NCI-H187 treated with DMSO at 0.1 percent for 48 hours (cell line): ENCODE data around the gene GGA3.
"Not testable (repeated sequence)": the region's sequence is repeated elsewhere in the genome, so short reads cannot be mapped to it uniquely, and the experiment has no call there.

Experiments used
- DNase-seq: peaks from one replicate; lab custom pipeline; 2025; lab: John Stamatoyannopoulos, UW

GGA3 gene

DNA sequence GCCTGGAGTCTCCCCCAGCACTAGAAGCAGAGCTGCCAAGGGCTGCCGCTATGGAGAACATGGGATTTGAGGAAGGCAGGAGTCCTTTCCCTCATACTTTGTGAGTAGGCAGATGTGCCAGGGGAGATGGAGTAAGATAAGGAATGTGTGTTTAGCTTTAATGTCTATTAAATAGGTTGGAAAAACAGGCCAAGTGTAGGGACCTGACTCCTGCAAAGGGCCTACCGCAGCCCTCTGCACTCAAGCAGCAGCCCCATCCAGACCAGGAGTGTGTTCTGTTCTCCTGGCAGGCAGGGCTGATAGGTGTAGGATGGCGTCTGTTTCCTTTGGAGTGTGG, 11.4 kb upstream of the GGA3 start:
- DNase-seq, result no peak

DNA sequence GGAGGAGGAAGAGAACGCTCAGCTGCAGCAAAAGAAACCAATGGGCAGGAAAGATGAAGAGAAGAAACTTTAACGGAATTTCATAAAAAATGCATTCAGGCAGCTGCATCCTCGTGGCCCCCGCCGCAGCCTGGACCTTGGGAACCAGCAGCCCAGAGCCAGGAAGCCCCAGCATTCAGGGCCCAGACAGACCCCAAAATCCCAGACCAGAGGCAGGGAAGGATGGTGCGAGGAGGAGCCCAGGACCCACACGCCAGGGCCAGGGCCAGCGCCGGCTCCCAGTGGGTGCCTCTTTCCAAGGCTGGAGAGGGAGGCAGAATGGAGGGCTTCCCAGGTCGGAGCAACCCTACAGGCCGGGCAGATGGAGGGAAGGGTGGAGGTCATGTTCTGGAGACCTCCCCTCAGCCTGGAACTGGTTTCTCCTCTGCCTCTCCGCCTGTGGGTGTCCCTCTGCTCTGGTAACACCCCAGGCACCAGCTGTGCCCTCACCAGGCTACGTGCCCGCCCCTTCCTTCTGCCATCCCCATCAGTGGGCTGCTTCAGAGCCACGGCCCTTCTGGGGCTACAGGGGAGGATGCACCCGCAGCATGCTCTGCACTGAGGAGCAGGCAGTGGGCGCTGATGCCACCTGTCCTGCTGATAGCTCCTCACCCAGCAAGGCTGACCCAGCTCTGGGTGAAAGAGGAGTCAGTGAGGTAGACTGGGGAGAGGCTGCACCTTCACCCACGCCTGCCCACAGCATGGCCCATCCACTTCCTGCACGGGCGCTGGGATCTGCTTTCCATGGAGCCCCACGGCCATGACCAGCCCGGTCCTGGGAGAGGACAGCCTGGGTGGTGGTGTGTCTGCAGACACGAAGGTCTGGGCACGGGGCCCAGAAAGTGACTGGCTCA, 10.8 kb upstream of the GGA3 start:
- no peak for DNase-seq

DNA sequence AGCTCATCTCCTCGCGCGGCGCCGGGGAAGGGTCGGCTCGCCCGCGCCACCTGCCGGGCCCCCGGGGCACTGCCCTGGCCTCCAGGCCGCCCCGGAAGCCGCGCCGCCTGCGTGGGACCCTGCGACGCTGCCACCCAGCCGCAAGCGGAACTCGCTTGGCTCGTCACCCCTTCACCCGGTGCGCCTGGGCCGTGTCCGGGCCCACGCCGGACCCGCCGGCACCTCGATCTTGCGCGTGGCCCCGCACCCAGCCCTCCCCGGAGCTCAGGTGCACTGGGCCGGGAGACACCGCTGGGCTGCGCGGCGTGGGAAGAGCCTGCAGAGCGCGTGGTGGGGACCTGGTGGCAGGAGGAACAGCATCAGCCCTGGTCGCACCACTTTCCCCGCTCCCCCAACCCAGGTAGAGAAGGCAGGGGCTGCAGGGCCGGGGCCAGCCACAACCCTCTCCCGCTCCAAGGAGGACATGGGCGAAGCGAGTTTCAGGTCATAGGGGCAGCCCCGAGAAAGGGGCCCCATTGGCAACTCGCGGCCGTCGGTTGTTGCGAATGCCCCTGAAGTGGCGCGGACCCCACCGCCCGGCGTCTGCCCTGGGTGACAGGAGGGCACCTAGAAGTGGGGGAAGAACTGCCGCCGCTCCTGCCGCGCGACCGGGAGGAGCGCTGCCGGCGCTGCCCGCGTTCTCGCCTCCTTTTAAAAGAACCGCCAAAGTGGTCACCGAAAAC, 10.0 kb upstream of the GGA3 start:
- no peak for DNase-seq

DNA sequence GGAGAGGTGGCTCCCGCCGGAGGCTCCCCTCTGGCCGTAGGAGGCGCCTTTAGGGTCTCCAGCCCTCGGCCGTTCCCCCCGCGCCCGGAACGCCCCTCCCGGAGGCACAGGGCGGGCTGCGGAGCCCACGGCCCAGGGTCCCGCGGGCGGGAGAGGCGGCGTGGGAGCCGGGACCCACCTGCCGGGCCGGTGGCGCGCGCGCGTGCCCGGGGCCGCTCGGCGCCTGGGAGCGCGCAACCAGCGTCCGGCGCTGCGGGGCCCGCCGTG, 9.5 kb upstream of the GGA3 start, which contains the start of gene MIF4GD:
TSS of gene MIF4GD (minus strand) at position 266 of the 267 bp plus-strand sequence. CDS start 1,036 bp downstream, outside the sequence.
- no peak for DNase-seq

DNA sequence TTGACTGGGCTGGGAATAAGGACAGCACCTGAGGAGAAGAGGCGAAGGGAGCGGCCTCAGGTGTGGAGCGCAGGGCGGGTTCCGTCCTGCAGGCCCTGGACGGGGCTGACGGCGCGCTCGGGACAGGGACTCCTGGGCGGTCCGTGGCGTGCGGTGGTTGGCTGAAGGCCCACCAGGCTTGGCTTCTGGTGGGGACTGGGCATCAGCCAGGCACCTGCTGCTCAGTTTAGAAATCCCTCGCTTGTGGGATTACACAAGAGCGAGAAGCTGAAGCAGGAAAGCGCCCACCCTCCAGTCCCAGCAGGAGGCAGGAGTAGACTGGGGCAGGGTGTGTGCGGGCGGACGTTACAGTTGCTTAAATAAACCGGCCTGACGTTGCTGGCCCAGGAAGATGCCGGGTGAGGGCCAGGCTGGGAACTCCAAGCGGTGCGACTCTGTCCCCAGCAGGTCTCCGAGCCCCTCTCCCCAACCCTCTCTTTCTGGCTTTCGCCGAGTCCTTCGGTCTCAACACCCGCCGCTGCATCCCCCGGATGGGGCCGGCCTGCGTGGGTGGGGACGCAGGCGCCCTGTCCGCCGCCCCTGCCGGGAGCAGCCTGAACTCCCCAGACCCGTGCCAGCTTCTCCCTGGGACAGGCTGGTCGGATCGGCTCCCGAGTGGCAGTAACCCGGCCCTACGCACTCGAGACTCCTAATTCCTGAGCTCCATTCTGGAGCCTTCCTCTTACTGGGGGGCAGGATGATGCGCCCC, 9.0 kb upstream of the GGA3 start:
- no peak for DNase-seq

DNA sequence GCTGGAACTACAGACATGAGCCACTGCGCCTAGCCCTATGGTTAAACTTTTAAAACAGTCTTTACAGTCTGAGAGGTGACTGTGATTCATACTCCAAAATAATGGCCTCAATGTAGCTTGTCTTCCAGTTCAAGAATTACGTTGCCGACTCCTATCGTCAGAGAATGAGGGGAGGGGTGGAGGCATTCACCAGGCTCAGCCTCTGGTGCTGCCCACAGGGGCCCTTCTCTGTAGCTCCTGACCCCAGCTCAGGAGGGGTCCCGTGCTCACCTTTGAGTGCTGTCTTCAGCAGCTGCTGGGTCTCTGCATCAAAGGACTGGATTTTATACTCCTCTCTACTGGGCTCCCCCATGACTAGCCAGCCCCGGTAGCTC, 8.4 kb upstream of the GGA3 start:
- DNase-seq, result no peak

DNA sequence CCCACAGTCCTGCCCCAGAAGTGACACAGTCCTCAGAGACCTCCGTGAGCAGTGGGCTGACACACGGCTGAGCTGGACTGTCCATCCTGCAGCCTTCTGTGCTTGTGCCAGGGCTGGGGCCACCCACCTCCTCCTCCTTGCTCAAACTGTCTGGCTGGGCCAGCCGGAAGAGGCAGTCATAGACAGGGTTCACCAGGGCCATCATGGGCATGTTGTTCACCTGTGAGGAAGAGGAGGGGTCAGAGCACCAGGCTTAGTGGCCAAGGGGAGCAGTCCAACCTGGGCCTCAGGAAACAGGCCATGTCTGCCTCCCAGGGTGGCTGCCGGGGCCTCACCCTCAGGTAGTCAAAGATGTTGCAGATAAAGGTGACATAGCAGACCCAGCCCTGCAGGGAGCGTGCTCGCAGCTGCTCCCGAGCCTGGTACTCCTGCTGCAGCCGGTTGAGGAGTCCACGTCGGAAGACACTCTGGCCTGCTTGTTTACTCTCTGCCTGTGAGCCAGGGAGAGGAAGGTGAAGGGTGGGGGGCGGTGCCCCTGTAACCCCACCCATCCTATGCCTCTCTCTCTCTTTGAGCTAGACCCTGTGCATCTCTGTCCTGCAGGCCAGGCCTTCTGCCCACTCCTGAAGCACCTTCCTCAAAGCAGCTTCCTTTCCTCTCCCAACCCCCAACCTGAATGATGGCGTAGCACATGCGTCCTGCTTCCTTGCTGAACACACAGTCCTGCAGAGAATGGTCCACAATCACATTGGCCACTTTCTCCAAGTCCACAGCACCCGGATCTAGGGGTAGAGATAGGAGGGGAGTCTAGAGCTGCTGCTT, 6.2 kb upstream of the GGA3 start:
- DNase-seq, result no peak

DNA sequence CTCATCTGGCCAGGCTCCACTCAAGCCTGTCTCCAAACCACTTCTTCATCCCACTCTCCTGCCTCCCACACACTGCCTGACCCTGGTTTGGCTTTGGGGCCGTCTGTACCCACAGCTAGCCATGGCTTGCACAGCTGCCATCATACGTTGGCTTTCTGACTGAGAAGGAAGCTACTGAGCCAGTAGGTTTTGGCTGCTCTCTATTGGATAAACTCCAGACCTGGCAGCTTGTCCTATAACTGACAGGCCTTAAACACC, 5.7 kb upstream of the GGA3 start:
- DNase-seq, result no peak

DNA sequence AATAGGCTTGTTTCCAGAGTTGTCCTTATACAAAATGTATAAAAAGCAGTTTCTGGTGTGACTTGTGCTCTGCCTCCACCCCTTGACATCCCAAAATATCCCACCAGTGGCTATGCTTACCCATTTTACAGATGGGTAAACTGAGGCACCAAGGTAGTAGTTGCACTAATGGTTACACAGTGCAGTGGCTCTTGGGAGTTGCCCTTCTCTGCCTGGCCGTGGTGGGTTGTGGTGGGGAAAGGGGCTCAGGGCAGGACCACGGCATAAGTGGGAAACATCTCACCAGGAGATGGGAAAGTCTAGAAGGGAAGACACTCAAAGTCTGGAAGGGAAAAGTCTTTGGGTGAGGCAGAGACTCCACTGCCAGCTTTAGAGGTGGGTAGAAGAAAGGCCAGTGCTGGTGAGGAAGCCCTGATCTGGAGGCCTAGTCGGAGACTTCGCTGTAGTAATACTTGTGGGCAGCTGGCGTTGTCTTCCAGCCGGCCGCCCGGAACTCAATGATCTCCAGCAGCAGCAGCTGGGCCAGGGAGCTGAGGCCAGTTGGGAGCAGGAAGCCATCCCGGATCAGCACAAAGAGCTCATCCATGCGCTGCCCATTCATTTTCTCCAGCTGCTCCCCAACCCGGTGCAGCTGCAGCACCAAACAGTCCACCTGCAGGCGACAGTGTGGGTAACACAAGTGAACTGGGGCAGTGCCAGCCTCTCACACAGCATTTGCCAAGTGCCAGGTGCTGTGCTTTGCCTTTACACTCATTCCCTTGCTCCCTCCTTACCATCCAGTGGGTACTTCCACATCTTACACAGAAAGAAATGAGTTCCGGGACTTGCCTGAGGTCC, 5.1 kb upstream of the GGA3 start:
- no peak for DNase-seq

DNA sequence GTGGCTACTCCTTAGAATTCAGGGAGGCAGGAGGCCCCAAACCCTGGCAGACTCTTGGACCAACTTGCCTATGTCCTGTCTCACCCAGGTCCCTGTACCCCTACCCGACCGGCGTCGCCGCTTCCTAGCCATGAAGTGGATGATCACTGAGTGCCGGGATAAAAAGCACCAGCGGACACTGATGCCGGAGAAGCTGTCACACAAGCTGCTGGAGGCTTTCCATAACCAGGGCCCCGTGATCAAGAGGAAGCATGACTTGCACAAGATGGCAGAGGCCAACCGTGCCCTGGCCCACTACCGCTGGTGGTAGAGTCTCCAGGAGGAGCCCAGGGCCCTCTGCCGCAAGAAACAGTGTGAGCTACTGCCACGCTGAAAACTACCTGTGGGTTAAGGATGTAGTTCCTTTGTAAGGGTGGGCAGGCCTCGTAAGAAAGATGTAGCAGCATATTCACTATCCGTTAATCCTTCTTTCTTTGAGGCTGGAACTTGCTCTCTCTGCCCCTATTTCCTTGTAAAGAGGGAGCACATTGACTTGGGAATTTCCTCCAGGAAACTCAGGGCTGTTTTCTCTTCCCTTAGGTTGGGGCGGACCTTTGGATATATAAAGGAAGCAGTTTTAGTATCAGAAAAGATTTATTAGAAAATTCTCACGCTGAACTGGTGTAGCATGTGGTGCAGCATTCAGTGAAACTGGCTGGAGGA, 4.4 kb upstream of the GGA3 start:
- no peak for DNase-seq

DNA sequence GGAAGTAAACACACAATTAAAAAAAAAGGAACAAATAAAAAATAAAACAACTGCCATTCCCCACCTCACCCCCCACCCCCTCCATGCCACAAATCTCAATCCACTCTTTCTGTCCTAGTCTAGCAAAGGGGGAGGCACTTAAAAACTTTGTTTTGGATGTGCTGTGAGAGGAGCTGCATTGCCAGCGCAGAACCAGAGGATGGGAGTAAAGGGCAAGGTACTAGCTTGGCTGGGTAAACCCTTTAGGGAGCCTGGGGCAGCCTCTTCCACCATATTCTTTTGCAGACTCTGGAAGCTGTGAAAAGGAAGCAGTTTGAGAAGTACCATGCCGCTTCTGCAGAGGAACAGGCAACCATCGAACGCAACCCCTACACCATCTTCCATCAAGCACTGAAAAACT, 1.6 kb upstream of the GGA3 start:
- DNase-seq, result no peak

DNA sequence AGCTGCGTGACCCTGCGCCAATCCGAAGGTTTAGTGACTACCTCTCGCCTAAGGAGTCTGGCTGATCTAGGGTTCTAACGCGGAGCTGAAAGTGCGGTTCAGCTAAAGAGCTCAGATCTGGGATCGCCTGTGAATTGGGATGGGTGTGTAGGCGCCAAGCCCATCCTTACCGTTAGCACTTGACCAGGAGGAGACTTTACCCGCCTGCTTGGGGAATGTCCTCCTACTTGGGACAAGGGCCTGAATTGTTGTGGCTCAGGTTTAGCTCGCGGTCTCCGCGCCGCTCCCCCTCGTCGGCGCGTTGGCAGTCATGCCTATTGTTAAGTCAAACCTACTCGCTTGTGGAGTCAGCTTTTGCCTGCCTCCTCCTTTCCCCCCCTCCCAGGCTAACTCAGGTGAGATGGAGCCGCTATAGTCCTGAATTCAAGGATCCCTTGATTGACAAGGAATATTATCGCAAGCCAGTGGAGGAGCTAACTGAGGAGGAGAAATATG, 753 bp upstream of the GGA3 start:
- no peak for DNase-seq

DNA sequence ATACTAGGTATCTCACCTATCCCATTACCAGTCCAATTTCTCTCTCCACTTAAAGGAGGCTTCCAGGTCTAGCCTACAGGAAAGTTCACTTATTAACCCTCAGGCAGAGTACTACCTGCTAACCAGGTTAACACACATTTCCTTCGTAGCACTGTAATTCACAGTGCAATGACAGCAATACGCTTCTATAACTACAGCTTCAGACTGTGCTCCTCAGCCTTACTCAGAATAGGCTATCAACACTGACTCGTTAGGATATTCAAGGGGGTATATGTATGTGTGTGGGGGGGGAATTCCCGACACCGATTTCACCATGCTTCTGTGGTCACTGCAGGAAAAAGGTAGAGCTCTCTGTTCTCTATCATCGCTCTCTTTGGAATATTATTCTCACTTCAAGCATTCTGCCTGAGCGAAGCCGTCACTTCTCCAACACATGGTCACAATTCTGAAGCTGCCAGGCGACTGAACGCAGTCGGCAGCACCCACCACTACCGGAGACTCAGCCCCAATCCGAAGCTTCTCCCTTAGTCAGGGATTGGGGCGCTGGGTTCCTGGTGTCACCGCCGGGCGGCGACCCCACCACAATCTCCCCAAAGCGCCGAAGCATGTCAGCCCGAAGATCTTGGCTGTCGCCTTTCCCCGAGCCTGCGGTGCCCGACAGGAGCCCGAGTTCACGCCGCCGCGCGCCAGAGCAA, 618 bp downstream of the GGA3 start:
- DNase-seq, result no peak

DNA sequence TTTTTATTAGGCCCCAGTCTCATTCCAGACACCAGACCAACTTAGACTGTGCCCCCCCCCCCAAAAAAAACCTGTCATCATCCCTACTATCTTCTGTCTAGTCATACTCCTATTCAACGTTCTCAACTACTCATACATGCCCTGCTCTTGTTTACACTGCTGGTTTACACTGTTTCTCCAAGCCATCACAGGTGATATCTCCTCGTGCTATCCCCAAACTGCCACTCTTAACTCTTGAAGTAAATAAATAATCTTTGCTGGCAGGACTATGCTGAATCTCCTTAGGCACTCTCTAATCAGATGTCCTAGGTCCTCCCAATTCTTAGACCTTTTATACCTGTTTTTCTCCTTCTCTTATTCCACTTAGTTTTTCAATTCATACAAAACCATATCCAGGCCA, 4.2 kb downstream of the GGA3 start:
- DNase-seq, result not testable (repeated sequence)

DNA sequence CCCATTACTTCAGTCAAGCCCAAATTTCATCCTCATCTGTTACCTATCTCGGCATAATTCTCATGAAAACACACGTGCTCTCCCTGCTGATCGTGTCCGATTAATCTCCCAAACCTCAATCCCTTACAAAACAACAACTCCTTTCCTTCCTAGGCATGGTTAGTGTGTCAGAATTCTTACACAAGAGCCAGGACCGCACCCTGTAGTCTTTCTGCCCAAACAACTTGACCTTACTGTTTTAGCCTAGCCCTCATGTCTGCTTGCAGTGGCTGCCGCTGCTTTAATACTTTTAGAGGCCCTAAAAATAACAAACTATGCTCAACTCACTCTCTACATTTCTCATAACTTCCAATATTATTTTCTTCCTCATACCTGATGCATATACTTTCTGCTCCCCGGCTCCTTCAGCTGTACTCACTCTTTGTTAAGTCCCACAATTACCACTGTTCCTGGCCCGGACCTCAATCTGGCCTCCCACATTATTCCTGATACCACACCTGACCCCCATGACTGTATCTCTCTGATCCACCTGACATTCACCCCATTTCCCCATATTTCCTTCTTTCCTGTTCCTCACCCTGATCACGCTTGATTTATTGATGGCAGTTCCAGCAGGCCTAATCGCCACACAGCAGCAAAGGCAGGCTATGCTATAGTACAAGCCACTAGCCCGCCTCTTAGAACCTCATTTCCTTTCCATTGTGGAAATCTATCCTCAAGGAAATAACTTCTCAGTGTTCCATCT, 5.3 kb downstream of the GGA3 start:
- not testable (repeated sequence) for DNase-seq

DNA sequence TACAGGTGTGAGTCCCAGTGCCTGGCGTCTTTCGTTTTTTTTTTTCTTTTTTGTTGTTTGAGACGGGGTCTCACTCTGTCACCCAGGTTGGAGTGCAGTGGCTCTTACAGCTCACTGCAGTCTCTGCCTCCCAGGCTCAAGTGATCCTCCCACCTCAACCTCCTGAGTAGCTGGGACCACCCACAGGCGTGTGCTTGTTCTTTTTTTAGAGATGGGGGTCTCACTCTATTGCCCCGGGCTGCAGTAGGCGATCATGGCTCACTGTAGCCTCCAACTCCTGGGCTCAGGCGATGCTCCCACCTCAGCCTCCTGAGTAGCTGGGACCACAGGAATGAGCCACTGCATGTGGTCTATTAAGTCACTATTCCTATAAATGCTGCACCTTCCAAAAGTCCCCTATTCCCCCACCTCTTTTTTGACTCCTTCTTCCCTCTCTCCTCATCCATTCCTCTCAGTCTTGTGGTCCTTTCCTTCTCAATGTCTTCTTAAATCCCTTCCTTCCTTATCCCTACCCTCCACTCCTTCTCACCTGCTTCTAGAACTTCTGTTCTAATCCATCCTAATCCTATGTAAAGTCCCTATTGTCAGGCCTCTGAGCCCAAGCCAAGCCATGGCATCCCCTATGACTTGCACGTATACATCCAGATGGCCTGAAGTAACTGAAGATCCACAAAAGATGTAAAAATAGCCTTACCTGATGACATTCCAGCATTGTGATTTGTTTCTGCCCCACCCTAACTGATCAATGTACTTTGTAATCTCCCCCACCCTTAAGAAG, 9.2 kb downstream of the GGA3 start:
- DNase-seq, result no peak

DNA sequence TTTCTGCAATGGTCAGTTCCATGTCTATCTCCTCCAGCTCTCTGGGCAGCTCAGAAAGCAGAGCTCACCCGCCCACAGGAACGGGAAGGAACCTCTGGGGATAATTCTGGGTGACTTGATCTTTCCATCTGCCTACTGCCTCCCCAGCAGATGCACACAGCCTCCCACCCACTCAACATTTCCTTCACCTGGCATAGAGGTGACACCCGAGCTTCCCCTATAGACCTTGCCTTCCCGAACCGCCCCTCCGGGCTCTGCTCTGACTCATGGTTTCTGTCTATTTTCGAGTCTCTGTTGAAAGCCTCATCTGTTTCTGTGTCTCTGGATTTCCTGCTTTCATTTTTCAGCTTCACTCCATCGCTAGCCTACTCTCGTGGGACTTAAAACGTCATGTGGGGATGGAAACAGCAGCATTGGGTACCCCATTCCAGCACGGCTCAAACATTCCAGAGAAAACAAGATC, 11.4 kb downstream of the GGA3 start:
- no peak for DNase-seq

DNA sequence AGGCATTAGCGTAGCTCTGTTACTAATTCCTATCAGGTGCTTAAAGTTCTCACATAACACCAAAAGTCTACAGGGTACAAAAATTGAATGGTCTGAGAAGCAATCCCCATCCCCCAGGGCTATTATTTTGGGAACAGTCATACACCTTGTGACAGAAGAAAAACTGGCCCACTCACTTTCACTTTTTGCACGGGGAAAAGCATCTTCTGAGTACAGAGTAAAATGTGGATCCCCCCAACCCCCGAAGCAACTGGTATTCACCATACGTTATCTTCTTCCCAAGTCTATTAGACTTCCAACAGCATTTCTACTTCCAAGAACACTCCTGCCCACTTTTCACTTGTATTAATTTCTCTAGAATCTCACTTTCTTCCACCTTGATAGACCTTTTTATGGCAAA, 11.8 kb downstream of the GGA3 start:
- DNase-seq, result no peak

DNA sequence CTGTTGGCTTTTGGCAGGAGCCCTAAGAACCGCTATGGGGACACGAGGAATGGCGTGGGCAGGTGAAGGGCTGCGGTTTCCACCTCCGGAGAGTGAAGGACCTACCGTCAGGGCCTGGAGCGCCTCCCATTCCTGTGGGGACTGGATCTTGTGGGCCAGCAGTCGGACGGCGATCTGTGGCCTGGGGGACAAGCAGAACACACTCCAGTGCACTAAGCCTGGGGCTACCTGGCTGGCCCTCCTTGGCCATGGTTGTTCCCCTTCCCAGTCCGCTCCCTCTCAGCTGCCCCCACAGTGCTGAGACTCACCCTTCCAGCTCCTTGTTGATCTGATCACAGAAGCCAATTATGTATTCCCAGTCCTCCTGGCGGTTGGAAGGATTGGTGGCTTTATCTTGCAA, 15.0 kb downstream of the GGA3 start:
- DNase-seq, result no peak
